A549 (cell line): ENCODE results near the gene CTCFL.

ENCODE experiments used
- CTCF ChIP-seq: fragments of >200 bp; sonication (Bioruptor Twin); formaldehyde crosslinking; IDR thresholded peaks from 3 replicates; pipeline ENCODE4 v1.5.1; 2016
- FOSL2 ChIP-seq, 2 experiments: fragments of 450-650 bp in 1 of 2; fragments of >200 bp in 1 of 2; sonication (Bioruptor Twin) in 1 of 2; formaldehyde crosslinking; IDR thresholded peaks; 2 replicates each; pipeline versions ENCODE4 v1.5.0 to v1.6.1; 2016 to 2020; ENCODE audit warnings: mild to moderate bottlenecking in 1 of 2, moderate library complexity in 1 of 2
- HDAC2 ChIP-seq: fragments of 200-600 bp; sonication (generic); IDR thresholded peaks from 2 replicates; pipeline ENCODE4 v1.6.1; 2016
- MYC ChIP-seq: IDR thresholded peaks from 2 replicates; pipeline ENCODE4 v1.6.1; 2012; ENCODE audit warnings: mild to moderate bottlenecking, inconsistent platforms, low read length, improper control_type of control experiment, borderline replicate concordance
- RAD21 ChIP-seq, 2 experiments: fragments of >200 bp in 1 of 2; sonication (Bioruptor Twin) in 1 of 2; formaldehyde crosslinking in 1 of 2; IDR thresholded peaks in 1 of 2; conservative IDR thresholded peaks in 1 of 2; 2 replicates in 1 of 2; 3 replicates in 1 of 2; pipeline ENCODE4 v1.6.1; 2012 to 2018; ENCODE audit warnings: inconsistent platforms in 1 of 2
- TF ChIP-seq, protein P1 (sequence below): fragments of 200-600 bp; sonication (generic); IDR thresholded peaks from 2 replicates; pipeline ENCODE4 v1.6.1; 2016; ENCODE audit warnings: antibody characterized with exemption, mild to moderate bottlenecking, moderate library complexity
- TF ChIP-seq, protein P2 (sequence below): IDR thresholded peaks from 2 replicates; pipeline ENCODE4 v1.6.1; 2012

DNA sequence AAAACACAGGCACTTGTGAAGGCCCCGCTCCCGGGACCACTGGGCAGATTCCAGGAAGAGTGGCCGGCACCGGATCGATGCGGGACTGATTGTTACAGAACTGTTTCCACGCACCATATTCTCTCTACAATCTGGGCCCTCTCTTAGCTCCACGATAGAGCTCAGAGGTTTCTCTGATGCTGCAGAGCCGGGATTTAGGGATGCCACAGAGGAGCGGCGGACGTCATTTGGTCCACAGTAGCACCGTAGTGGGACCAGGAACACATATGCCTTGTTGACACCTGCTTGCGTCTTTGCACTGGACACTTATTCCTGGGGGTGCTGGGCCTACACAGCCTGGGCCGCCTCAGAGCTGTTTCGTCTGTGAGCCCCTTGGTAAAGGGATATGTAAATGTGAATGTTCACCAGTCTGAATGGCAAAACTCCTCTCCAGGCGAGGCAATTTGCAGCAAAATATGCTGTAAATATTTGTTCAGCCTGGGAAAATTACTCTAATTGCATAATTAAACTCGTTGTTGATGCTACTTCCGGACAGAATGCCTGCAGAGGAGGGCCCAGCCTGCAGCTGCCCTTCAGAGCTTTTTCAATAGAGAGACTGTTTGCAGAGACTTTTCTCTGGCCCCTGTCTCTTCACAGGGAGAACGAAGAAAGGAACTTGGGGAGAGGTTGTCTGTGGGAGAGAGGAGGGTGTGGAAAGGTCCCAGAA lies 45.4 kb upstream of the CTCFL start:
- TF ChIP-seq CTCF: no peak
- TF ChIP-seq FOSL2 (IDR thresholded peaks at IDR 0.05): no peak
- TF ChIP-seq FOSL2 (CRISPR knock-in tag; IDR thresholded peaks at IDR 0.05): no peak
- no peak for TF ChIP-seq MYC
- TF ChIP-seq RAD21 (conservative IDR thresholded peaks at IDR 0.05 in 1 of 2, IDR thresholded peaks at IDR 0.05 in 1 of 2): no peak
- TF ChIP-seq, protein P1, sequence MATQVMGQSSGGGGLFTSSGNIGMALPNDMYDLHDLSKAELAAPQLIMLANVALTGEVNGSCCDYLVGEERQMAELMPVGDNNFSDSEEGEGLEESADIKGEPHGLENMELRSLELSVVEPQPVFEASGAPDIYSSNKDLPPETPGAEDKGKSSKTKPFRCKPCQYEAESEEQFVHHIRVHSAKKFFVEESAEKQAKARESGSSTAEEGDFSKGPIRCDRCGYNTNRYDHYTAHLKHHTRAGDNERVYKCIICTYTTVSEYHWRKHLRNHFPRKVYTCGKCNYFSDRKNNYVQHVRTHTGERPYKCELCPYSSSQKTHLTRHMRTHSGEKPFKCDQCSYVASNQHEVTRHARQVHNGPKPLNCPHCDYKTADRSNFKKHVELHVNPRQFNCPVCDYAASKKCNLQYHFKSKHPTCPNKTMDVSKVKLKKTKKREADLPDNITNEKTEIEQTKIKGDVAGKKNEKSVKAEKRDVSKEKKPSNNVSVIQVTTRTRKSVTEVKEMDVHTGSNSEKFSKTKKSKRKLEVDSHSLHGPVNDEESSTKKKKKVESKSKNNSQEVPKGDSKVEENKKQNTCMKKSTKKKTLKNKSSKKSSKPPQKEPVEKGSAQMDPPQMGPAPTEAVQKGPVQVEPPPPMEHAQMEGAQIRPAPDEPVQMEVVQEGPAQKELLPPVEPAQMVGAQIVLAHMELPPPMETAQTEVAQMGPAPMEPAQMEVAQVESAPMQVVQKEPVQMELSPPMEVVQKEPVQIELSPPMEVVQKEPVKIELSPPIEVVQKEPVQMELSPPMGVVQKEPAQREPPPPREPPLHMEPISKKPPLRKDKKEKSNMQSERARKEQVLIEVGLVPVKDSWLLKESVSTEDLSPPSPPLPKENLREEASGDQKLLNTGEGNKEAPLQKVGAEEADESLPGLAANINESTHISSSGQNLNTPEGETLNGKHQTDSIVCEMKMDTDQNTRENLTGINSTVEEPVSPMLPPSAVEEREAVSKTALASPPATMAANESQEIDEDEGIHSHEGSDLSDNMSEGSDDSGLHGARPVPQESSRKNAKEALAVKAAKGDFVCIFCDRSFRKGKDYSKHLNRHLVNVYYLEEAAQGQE: no peak
- TF ChIP-seq, protein P2, sequence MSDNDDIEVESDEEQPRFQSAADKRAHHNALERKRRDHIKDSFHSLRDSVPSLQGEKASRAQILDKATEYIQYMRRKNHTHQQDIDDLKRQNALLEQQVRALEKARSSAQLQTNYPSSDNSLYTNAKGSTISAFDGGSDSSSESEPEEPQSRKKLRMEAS: no peak
- TF ChIP-seq HDAC2: no peak
